ENCODE data around the gene MEOX2. TPM values are rescaled to one million over a fixed set of nuclear protein-coding genes. Genes with fewer than 3 reads are reported as not detected.

The MEOX2 gene
- total and polyA plus RNA-seq, 2 of the 8 experiments (the other 6 are each of a cell fraction or from before 2014, with no cell fraction given): 0.05 to 0.19 TPM

GRCh38 chr7:15719311-15719710 is 32.8 kb upstream of the MEOX2 start:
- no peak overlapping the region for H4K91ac ChIP-seq (replicated peaks; ENCODE audit: insufficient read length, low read length)
- no peaks in the 10 kb centered on the region for H3K36me3 ChIP-seq (ENCODE audit: control insufficient read depth in 2 of 4, insufficient read depth in 4 of 4, low read length in 3 of 4)
- no peaks in the 10 kb centered on the region for H3K79me1 ChIP-seq (ENCODE audit: low read depth, low read length)
- no peak overlapping the region for H2BK12ac ChIP-seq (ENCODE audit: low read depth, low read length)
- 83% methylated on average over 1 of the region's 1 CpG; no CpG with 5 or more reads in 1 of the 2 experiments for WGBS, 2 experiments (ENCODE audit: extremely low coverage in 1 of 2, insufficient coverage in 1 of 2, insufficient read length in 1 of 2, insufficient replicate concordance in 2 of 2, low coverage in 1 of 2, low lambda C conversion rate in 2 of 2, missing lambda C conversion rate in 1 of 2)
- H4K20me1 ChIP-seq (replicated peaks in 1 of 2; ENCODE audit: control insufficient read depth in 1 of 2, insufficient read depth in 2 of 2, low read length in 2 of 2): no peaks in the 10 kb centered on the region
- CTCF ChIA-PET (ENCODE audit: partially characterized antibody): interaction anchor here (0.6 to 2.6 kb wide), 3 partner anchors 18 to 152 kb away, joined by 3 to 18 read pairs (median 4); no protein-coding TSS in a partner anchor
- H3K27me3 ChIP-seq (replicated peaks in 1 of 4; ENCODE audit: control insufficient read depth in 3 of 4, extremely low read depth in 1 of 4, insufficient read depth in 3 of 4, low read length in 3 of 4): no peaks in the 10 kb centered on the region
- no peaks in the 10 kb centered on the region for H3K79me2 ChIP-seq (ENCODE audit: control insufficient read depth in 1 of 2, insufficient read depth in 2 of 2, low read length in 2 of 2)
- no peak overlapping the region for H3K27ac ChIP-seq (ENCODE audit: low read depth, low read length)
- DNase-seq (ENCODE audit: low read depth in 1 of 2, low spot score in 2 of 2): no peak
- FAIRE-seq: no peak
- no peak overlapping the region for H3K23ac ChIP-seq (ENCODE audit: insufficient read length)
- no peak overlapping the region for H3K4me3 ChIP-seq (ENCODE audit: extremely low read depth in 1 of 4, insufficient read depth in 2 of 4, low read depth in 3 of 4, low read length in 4 of 4)
- H3K4me1 ChIP-seq (replicated peaks in 1 of 4; ENCODE audit: control insufficient read depth in 3 of 4, insufficient read depth in 4 of 4, low read length in 3 of 4): 0 out of 7 replicates have a peak, but pooled peaks cover 0 to 2% (median 0%) of the 10 kb centered on the region in 4 experiments
- no peaks in the 10 kb centered on the region for H3K9me3 ChIP-seq (ENCODE audit: insufficient read depth in 2 of 2, low read depth in 1 of 2, low read length in 1 of 2)
- no peak overlapping the region for H3K14ac ChIP-seq (ENCODE audit: insufficient read length)
- H3K18ac ChIP-seq (ENCODE audit: extremely low read depth, low read length): no peak overlapping the region
- no peak overlapping the region for H4K8ac ChIP-seq (ENCODE audit: extremely low read depth, insufficient read depth, low read length)
- H2BK20ac ChIP-seq (ENCODE audit: low read length): no peak overlapping the region
- no peak overlapping the region for H2BK5ac ChIP-seq (ENCODE audit: low read depth, low read length)
- no peak for TF ChIP-seq EZH2 (IDR thresholded peaks at IDR 0.05; ENCODE audit: low read depth, low read length, severe bottlenecking)
- TF ChIP-seq BCL11A (IDR thresholded peaks at IDR 0.05; ENCODE audit: low read depth in 2 of 2, low read length in 2 of 2): no peak
- no peak for TF ChIP-seq CHD2 (IDR thresholded peaks at IDR 0.05; ENCODE audit: low read length)
- H3K9ac ChIP-seq (replicated peaks in 1 of 4; ENCODE audit: extremely low read depth in 1 of 4, low read depth in 3 of 4, low read length in 3 of 4): no peak overlapping the region
- no peak overlapping the region for H2BK120ac ChIP-seq (replicated peaks; ENCODE audit: low read depth, low read length)
- H3K56ac ChIP-seq (replicated peaks; ENCODE audit: insufficient read length, low read depth, low read length): no peak overlapping the region
- no peak overlapping the region for H2BK15ac ChIP-seq (ENCODE audit: low read length)
- H3K4ac ChIP-seq (replicated peaks; ENCODE audit: insufficient read length, low read depth, low read length): no peak overlapping the region
- POLR2A ChIA-PET (ENCODE audit: partially characterized antibody): no interaction called here
- no peak overlapping the region for H3K4me2 ChIP-seq (ENCODE audit: insufficient read depth in 1 of 2, low read depth in 2 of 2, low read length in 2 of 2)
- H3K23me2 ChIP-seq (ENCODE audit: low read depth, low read length): no peaks in the 10 kb centered on the region
- H2AK5ac ChIP-seq (ENCODE audit: low read depth, low read length): no peak overlapping the region
- no peak overlapping the region for H4K5ac ChIP-seq (ENCODE audit: insufficient read length, low read depth, low read length)
- H2AFZ ChIP-seq (ENCODE audit: low read length): no peak overlapping the region

All from H1 (cell line).